Measurements from ENCODE around the gene FLNC.

The FLNC gene

DNA sequence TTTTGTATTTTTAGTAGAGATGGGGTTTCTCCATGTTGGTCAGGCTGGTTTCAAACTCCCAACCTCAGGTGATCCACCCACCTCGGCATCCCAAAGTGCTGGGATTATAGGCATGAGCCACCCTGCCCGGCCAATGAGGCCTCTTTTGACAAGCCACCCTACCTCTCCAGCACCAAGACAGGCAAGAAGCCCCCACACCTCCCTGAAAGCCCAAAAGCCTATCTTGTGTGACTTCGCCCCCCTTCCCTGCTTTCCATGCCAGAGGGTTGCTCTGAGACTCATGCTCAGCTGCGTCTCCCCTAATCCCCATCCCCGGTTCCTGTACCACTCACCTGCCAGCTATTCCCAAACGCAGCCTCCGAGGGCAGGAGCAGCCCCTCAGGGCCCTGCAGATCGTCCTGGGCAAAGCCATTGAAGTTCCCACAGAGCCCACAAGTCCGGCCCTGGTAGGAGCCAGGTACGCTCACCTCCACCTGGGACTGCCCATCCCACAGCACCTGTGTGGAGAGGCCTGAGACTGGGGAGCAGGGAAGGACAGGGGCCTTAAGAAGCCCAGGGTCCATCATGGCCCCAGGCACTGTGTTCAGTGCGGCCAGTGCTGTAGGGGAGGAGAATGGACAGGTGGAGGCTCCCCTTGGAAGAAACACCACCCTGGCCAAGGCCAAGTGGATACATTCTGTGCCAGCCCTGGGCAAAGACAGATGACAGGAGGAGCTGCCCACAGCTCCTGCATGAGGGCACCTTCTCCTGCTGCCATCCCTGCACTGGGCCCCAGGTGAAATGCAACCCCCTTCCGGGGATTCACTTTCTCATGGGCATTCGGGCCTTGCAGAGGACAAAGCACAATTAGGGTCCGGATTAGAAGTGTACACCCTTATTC is 48.3 kb downstream of the FLNC start:
- DNase-seq (ENCODE audit: low read depth) = no peak

GRCh38 chr7:128879461-128879938 is 49.3 kb downstream of the FLNC start:
- no peak for DNase-seq (ENCODE audit: low read depth)

DNA sequence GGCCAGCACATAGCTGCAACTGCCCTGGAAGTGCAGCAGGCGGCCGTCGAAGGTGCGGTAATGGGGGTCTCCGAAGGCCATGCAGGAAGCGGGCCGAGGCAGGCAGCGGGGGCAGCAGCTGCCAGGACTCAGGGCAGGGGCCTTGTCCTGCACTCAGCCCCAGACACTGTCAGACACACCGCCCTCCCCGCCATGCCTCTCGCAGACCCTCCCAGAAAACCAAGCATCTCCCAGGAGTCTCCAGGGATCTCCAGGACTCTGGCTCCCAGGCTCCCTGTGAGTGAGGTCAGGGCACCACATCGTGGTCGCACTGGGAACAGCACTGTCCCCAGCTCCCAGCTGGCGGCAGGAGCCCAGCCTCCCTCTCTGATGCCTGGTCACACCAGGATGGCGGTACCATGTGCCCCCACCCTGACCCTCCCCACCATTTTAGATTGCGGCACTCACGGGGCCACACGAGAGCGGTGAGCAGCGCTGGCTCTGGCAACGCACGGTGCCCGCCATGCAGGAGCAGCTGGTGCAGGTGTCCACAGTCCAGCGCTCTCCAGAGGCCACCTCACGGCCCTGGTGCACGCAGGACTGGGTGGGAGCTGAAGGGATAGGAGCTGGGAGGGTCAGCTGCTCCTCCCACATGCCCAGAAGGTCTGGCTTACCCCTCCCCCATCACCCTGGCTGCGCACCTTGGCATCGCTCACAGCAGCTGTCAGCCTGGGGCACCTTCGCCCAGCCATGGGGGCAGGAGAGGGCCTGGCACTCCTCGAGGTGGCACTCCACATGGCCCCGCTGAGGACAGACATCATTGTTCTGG is 49.9 kb downstream of the FLNC start:
- DNase-seq (ENCODE audit: low read depth) = no peak

DNA sequence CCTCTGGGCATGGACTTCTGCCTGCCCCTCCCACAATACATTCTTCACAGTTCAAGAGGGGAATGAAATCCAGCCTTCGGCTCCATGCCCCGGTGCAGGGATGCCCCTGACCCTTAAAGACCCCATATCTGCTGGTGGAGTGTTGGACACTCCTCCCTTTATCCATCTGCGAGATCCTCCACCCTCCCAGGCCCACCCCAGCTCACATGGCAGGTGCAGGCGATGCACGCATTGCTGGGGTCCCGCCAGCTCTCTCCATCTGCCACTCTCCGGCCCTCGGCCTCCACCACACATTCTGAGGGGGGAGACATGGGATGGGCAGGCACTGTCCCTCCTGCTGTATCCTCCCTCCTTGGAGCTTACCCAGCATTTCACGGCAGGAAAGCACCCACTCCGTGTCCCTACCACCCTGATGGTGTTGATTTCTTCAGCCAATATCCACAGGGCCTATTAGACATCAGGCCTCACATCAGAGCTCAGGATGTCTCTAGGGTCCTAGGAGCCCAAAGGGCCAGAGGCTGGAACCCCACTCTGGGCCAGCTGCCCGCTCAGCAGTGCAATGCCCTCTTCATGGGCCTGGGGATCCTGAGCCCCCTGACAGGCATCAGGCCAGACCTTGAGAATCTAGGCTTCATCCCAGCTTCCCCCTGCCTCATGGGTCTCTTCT is 50.7 kb downstream of the FLNC start:
- no peak for DNase-seq (ENCODE audit: low read depth)

DNA sequence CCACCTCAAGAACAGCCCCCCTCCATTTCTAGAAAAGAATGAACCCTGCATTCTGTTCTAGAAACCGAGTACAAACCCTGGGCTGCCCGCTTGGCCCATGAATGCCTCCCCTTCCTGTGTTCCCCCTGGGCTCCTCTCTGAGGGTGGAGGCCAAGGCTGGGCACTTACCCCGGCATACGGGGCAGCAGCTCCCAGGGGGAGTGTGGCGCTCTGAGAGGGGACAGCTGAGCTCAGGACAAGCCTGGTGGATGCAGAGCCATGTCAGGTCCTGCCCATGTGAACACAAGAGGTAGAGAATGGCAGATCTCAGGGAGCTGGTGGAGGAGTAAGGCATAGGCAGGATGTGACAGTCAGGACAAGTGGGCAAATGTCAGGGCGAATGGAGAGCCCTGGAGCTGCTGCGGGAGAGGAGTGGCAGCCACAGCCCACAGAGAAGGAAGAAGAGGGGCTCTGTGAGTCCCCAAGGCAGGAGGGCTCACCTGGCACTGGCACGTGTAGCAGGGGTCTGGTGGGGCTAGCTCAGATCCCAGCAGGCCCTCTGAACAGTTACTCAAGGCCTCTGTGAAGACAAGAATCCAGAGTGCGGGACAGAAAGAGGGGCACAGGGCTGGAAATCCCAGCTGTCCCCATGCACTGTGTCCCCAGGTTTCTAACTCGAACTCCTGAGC is 51.4 kb downstream of the FLNC start:
- no peak for DNase-seq (ENCODE audit: low read depth)

DNA sequence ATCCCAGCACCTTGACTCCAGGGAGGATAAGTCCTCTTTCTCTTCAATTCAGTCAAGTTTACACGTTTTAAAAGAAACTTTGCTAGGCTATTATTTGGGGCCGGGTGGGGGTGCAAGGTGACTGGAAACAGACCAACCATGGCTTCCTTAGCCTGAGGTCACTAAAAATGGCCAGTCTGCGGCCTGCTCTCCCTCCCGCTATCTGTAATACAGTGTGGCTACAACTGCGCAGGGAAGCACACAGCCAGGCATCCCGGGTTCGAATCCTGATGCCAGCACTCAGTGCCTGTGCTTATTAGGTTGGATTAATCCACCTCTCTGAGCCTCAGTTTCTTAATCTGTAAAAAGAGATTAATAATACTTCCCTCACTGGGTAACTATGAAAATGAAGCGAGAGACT is 51.9 kb downstream of the FLNC start:
- no peak for DNase-seq (ENCODE audit: low read depth)

DNA sequence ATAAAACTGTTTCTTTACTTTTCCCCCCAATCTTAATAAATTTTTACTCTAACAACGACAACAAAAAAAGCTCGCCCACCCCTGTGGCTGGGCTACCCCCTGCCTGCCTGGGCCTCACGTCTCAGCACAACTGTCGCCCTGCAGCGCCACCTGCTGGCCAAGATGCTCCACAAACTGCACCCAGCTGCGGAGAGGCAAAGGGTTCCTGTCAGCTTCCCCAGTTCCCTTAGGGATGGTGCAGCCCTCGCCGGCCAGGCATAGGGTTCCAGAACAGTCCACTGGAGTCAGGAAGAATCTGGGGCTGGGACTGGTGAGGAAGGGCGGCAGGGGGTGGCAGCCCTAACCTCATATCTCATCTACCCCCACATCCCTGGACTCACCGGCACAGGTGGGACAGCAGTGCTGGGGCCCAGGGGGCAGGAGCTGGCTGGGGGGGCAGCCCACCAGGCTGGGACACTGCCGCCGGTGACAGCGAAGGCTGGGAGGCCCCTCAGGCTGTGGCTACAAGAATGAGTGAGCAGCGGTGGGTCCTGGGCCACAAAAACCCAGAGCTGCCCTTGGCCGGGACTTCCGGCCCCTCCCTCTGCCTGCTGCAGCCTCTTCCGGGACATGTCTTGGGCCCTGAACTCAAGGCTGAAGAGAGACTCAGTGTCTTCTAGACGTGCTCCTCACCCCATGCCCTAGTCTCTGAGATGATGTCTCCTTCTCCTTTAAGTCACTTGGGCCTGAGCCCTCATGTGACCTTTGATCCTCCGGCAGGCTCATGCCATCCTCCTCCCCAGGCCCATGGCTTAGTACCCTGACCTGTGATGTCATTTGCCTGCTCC is 53.6 kb downstream of the FLNC start:
- DNase-seq (ENCODE audit: low read depth) = no peak

DNA sequence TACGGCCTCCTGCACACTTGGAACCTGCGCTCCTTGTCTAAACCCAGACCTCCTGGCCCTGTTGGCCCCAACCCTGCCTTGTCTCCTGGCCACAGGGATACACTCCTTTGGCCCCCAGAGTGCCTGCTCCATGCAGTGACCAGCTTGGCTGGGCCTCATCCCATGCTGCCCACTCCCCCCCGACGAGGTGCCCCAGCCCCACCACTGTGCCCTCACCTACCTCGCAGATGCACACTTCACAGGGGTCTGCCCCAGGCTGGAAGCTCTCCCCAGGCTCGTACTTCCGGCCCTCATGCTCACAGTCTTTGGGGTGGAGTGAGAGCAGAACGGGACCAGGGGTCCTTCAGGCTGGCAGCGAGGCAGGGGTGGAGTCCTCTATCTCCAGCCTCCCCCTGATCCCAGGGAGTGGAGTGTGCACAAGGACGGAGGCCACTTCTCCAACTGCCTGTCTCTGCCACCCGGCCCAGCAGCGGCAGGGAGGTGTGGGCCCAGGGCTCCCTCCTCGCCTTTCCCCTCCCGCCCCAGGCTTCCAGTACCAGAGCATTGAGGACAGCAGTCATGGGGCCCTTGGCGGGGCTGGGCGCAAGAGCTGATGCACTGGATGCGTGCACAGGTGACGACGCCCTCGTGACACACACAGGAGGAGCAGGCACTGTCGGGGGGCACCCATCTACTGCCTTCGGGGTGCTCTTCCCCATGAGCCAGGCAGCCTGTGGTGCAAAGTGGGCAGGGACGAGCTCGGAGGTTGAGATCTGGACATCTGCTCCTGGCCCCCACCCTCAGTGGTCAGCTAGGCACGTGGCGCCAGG is 54.6 kb downstream of the FLNC start:
- DNase-seq (ENCODE audit: low read depth) = no peak

DNA sequence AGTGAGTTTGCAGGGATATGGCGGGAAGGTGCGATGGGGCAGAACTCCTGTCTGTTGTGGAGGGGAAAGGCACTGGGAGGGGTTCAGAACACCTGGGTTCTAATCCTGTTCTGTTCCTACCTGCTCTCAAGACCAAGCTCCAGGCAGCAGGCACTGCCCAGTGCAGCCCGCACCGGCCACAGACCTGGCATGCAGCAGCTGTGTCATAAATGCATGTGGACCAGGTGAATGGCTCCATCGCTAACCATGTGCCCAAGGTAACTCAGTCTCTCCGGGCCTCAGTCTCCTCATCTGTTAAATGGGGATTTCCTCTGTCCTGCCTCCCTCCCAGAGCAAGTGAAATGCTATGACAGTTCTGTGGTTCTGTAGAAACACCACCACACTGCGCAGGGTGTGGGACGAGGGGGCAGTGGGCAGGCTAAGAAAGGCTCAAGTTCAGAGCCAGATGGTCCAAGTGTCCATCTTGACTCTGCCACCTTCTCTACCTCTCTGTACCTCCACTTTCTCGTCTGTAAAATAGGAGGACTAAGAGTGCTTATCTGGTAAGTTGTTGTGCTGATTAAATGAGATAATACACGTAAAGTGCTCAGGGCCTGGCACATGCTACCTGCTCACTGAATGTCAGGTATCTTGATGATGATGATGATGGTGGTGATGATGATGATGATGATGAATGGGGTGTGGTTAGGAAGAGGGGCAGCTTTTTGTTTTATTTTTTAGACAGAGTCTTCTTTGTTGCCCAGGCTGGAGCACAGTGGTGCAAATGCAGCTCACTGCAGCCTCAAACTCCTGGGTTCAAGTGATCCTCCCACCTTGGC is 55.4 kb downstream of the FLNC start:
- DNase-seq (ENCODE audit: low read depth) = no peak

DNA sequence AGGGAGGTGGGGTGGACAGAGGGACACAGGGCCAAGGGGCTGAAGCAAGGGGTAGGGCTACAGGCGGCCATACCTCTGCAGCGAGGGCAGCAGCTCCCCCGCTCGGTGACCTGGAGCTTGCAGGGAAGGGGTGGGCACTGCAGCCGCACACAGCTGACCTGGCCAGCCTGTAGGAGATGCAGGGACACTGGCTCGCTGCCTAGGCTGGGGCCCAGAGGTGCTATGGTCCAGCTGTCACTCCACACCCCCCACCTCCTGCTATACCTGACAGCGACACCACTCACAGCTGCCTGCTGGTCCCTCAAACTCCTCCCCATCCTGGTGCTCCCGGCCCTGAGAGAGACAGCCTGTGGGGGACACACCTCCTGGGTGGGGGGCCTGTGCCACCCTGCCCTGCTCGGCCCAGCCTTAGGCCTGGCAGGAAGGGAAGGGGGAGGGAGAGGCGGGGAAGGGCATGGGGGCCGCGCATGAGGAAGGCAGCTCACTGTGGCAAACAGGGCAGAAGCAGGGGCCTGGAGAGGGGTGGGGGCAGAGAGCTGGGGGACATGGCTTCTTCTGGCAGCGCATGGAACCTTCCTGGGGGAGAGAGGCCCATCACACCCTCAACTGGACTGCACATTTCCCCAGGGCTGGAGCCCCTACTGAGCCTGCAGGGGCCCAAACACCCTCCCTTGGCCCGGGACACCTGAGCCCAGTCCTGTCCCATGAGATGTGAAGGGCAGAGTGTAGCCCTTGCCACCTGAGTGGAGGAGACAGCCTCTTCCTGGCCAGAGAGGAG is 56.4 kb downstream of the FLNC start:
- no peak for DNase-seq (ENCODE audit: low read depth)

- no peak for DNase-seq (ENCODE audit: low read depth)
These were observed 57.2 kb downstream of the FLNC start for GRCh38 chr7:128887169-128888038.

GRCh38 chr7:128888039-128888755 is 58.0 kb downstream of the FLNC start:
- no peak for DNase-seq (ENCODE audit: low read depth)

- DNase-seq (ENCODE audit: low read depth) = no peak
These were observed 58.5 kb downstream of the FLNC start for GRCh38 chr7:128888756-128889095.

DNA sequence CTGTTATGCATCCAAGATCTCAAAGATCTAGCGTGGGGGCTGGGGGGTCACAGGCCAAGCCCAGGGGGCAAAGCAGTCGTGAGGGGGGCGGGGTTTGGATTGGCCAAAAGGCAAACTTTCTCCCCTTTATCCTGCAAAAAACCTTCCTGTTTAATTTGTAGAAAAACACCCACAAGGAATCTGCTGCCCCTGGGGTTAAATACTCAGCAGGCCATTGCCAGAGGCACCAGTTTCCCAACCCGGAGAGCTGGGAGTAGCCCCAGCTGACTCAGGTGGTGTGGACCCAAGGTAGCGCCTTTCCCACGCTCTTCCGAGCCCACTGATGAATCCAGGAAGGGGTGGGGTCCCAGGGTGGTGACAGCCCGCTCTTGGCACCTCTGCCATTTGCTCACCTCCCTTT is 58.9 kb downstream of the FLNC start:
- DNase-seq (ENCODE audit: low read depth) = no peak

- DNase-seq (ENCODE audit: low read depth) = no peak
These were observed 60.3 kb downstream of the FLNC start for GRCh38 chr7:128890306-128891109.

Data from HS-27A (cell line).